Liver (tissue), 3 donors: ENCODE data around the gene COL23A1.

Experiments
- ATF3 ChIP-seq: IDR thresholded peaks from 2 replicates; pipeline ENCODE4 v1.6.1; 2016; ENCODE audit warnings: antibody characterized with exemption
- CTCF ChIP-seq: fragments of 150-350 bp; IDR thresholded peaks from 2 replicates; pipeline ENCODE4 v1.5.1; 2017; ENCODE audit warnings: improper control_type of control experiment, low read depth, low read length; ENCODE audit not compliant: missing input control
- EGR1 ChIP-seq, 2 donors: IDR thresholded peaks; 2 replicates each; pipeline ENCODE4 v1.6.1; 2016 to 2018; ENCODE audit warnings: antibody characterized with exemption in 2 of 2, low read depth in 2 of 2
- FOXA1 ChIP-seq: IDR thresholded peaks from 2 replicates; pipeline ENCODE4 v1.6.1; 2016; ENCODE audit warnings: antibody characterized with exemption
- GABPA ChIP-seq, 2 donors: IDR thresholded peaks in 1 of 2; conservative IDR thresholded peaks in 1 of 2; 2 replicates each; pipeline ENCODE4 v1.6.1; 2016; ENCODE audit warnings: antibody characterized with exemption in 2 of 2, mild to moderate bottlenecking in 1 of 2, moderate library complexity in 1 of 2
- HNF4G ChIP-seq: IDR thresholded peaks from 2 replicates; pipeline ENCODE4 v1.6.1; 2016; ENCODE audit warnings: antibody characterized with exemption
- JUND ChIP-seq, 2 donors: IDR thresholded peaks; 2 replicates each; pipeline ENCODE4 v1.6.1; 2016; ENCODE audit warnings: antibody characterized with exemption in 2 of 2
- MAX ChIP-seq: IDR thresholded peaks from 2 replicates; pipeline ENCODE4 v1.6.1; 2016; ENCODE audit warnings: antibody characterized with exemption
- RAD21 ChIP-seq, 2 donors: IDR thresholded peaks; 2 replicates each; pipeline ENCODE4 v1.6.1; 2016; ENCODE audit warnings: antibody characterized with exemption in 2 of 2, mild to moderate bottlenecking in 2 of 2
- SP1 ChIP-seq: IDR thresholded peaks from 2 replicates; pipeline ENCODE4 v1.6.1; 2018; ENCODE audit warnings: antibody characterized with exemption, mild to moderate bottlenecking
- TAF1 ChIP-seq: conservative IDR thresholded peaks from 2 replicates; pipeline ENCODE4 v1.6.1; 2016; ENCODE audit warnings: antibody characterized with exemption, mild to moderate bottlenecking
- ZBTB33 ChIP-seq: IDR thresholded peaks from 2 replicates; pipeline ENCODE4 v1.6.1; 2016; ENCODE audit warnings: antibody characterized with exemption
- TF ChIP-seq, protein P1 (sequence below): IDR thresholded peaks from 2 replicates; pipeline ENCODE4 v1.6.1; 2016; ENCODE audit warnings: antibody characterized with exemption, mild to moderate bottlenecking
- donor health status: healthy.
- donor health status: healthy.

DNA sequence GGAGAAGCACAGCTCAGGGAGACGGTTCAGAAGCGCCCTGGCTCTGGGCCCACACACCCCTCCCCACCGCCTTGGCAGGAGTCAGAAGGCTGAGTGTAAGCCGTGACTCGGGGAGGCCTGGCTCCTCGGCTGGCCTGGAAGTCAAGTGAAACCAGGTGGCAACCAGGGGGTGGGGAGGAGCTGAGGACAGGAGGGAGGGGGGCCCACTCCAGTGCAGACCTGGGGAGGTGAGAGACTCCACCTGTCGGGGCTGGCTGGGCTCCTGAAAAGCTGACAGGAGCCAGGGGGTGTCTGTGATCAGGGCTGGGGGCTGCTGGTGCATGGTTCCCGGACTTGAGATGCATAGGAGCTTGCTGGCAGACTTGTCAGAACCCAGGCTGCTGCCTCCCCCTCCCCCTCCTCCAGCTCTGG is 207.4 kb downstream of the COL23A1 start:
- TF ChIP-seq CTCF (no peak), JUND (IDR thresholded peaks at IDR 0.05) (no peak), ATF3 (no peak), HNF4G (no peak), EGR1 (IDR thresholded peaks at IDR 0.05; ENCODE audit: low read depth in 2 of 2) (no peak), RAD21 (IDR thresholded peaks at IDR 0.05) (no peak), MAX (no peak), SP1 (no peak), GABPA (IDR thresholded peaks at IDR 0.05 in 1 of 2, conservative IDR thresholded peaks at IDR 0.05 in 1 of 2) (no peak), ZBTB33 (no peak), TAF1 (no peak), FOXA1 (no peak)
- TF ChIP-seq, protein P1, sequence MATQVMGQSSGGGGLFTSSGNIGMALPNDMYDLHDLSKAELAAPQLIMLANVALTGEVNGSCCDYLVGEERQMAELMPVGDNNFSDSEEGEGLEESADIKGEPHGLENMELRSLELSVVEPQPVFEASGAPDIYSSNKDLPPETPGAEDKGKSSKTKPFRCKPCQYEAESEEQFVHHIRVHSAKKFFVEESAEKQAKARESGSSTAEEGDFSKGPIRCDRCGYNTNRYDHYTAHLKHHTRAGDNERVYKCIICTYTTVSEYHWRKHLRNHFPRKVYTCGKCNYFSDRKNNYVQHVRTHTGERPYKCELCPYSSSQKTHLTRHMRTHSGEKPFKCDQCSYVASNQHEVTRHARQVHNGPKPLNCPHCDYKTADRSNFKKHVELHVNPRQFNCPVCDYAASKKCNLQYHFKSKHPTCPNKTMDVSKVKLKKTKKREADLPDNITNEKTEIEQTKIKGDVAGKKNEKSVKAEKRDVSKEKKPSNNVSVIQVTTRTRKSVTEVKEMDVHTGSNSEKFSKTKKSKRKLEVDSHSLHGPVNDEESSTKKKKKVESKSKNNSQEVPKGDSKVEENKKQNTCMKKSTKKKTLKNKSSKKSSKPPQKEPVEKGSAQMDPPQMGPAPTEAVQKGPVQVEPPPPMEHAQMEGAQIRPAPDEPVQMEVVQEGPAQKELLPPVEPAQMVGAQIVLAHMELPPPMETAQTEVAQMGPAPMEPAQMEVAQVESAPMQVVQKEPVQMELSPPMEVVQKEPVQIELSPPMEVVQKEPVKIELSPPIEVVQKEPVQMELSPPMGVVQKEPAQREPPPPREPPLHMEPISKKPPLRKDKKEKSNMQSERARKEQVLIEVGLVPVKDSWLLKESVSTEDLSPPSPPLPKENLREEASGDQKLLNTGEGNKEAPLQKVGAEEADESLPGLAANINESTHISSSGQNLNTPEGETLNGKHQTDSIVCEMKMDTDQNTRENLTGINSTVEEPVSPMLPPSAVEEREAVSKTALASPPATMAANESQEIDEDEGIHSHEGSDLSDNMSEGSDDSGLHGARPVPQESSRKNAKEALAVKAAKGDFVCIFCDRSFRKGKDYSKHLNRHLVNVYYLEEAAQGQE: no peak
